ENCODE data around the gene ACKR3. TPM values are rescaled to one million over a fixed set of nuclear protein-coding genes. Genes with fewer than 3 reads are reported as not detected.

Gene ACKR3
- total RNA-seq, 1 donor from 2014 or later = 1.2 TPM

- no peak for TF ChIP-seq CTCF (IDR thresholded peaks at IDR 0.05; ENCODE audit: partially characterized antibody, unreplicated experiment)
- no peak for DNase-seq
- no peaks in the 10 kb centered on the region for H3K4me1 Mint-ChIP-seq (ENCODE audit: low read depth, unreplicated experiment)
- H3K27me3 Mint-ChIP-seq (ENCODE audit: unreplicated experiment) = peaks cover 7% of the 10 kb centered on the region
- H3K36me3 Mint-ChIP-seq (ENCODE audit: unreplicated experiment) = peaks cover 6% of the 10 kb centered on the region
- no peak overlapping the region for H3K27ac Mint-ChIP-seq (ENCODE audit: unreplicated experiment)
- no peak overlapping the region for H3K4me3 Mint-ChIP-seq (ENCODE audit: unreplicated experiment)
- peaks cover 2% of the 10 kb centered on the region for H3K9me3 Mint-ChIP-seq (ENCODE audit: unreplicated experiment)
Observed at GRCh38 chr2:236627193-236627592, 57.6 kb downstream of the ACKR3 start.

DNA sequence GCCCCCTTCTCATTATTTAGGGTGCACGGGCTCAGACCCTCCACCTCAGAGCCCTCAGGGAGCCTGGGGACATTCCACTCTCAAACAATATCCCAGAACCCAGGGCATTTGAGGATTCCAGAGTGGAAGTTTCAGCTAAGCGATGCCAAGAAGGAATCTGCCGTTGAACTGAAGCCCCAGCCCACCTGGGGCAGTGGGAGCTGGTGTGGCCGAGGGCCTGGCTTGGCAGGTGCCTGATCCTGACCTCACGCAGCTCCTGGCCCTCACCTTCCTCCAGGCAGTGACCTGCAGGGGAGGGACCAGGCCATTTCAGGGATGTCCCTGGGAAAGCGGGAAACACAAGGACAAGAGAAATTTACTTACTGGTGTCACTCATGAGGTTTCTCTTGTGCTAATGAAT, 58.2 kb downstream of the ACKR3 start:
- H3K27ac Mint-ChIP-seq (ENCODE audit: unreplicated experiment) = no peak overlapping the region
- peaks cover 2% of the 10 kb centered on the region for H3K9me3 Mint-ChIP-seq (ENCODE audit: unreplicated experiment)
- DNase-seq = no peak
- no peaks in the 10 kb centered on the region for H3K4me1 Mint-ChIP-seq (ENCODE audit: low read depth, unreplicated experiment)
- peaks cover 12% of the 10 kb centered on the region for H3K36me3 Mint-ChIP-seq (ENCODE audit: unreplicated experiment)
- TF ChIP-seq CTCF (IDR thresholded peaks at IDR 0.05; ENCODE audit: partially characterized antibody, unreplicated experiment) = no peak
- H3K4me3 Mint-ChIP-seq (ENCODE audit: unreplicated experiment) = no peak overlapping the region
- H3K27me3 Mint-ChIP-seq (ENCODE audit: unreplicated experiment) = peaks cover 12% of the 10 kb centered on the region

DNA sequence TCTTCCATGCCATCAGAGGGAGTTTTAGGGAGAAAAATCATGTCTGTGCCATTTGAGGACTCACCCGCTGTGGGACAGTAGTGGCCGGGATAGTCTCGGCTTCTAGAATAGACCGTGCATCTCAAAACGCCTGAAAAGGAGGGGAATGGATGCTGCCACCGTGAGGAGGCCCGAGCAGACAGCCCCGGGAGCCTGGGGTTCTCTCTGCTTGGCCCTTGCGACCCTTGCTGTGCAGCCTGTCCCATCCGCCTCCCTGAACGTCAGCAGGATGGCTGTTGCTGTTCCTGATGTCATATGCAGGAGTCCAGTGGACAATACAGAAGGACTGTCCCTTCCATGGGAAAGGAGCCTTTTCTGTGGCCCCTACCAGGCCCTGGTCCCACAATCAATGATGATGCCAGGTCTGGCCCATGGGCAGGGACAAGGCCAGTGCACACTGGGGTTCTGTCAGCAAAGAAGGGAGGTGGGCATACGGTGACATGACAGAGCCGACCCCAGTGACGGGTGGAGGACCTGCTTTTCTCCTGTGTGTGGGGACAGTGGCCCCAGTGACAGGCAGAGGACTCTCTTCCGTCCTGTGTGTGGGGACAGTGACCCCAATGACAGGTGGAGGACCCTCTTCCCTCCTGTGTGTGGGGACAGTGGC, 58.8 kb downstream of the ACKR3 start:
- Mint-ChIP-seq H3K36me3 (ENCODE audit: unreplicated experiment) (peaks cover 13% of the 10 kb centered on the region), H3K27me3 (ENCODE audit: unreplicated experiment) (peaks cover 14% of the 10 kb centered on the region), H3K9me3 (ENCODE audit: unreplicated experiment) (peaks cover 2% of the 10 kb centered on the region), H3K4me1 (ENCODE audit: low read depth, unreplicated experiment) (no peaks in the 10 kb centered on the region), H3K4me3 (ENCODE audit: unreplicated experiment) (no peak overlapping the region), H3K27ac (ENCODE audit: unreplicated experiment) (no peak overlapping the region)
- no peak for DNase-seq
- no peak for TF ChIP-seq CTCF (IDR thresholded peaks at IDR 0.05; ENCODE audit: partially characterized antibody, unreplicated experiment)

- Mint-ChIP-seq H3K27ac (ENCODE audit: unreplicated experiment) (no peak overlapping the region), H3K27me3 (ENCODE audit: unreplicated experiment) (peaks cover 14% of the 10 kb centered on the region), H3K4me3 (ENCODE audit: unreplicated experiment) (no peak overlapping the region), H3K36me3 (ENCODE audit: unreplicated experiment) (peaks cover 14% of the 10 kb centered on the region), H3K9me3 (ENCODE audit: unreplicated experiment) (peaks cover 2% of the 10 kb centered on the region), H3K4me1 (ENCODE audit: low read depth, unreplicated experiment) (no peaks in the 10 kb centered on the region)
- no peak for TF ChIP-seq CTCF (IDR thresholded peaks at IDR 0.05; ENCODE audit: partially characterized antibody, unreplicated experiment)
- DNase-seq = no peak
Observed at GRCh38 chr2:236628981-236629605, 59.5 kb downstream of the ACKR3 start.

Data from glutamatergic neuron (in vitro differentiated cells).